HFF-Myc (cell line): ENCODE measurements around the gene ATG9B.

Experiments
- DNase-seq: peaks from one replicate; pipeline ENCODE4 v3.0.0-alpha.2; 2011; ENCODE audit warnings: low read depth; ENCODE audit errors: extremely low read depth
- H3K4me3 ChIP-seq: replicated peaks from 2 replicates; pipeline ENCODE4 v1.5.1; 2011; ENCODE audit warnings: low read depth, mild to moderate bottlenecking, control low read depth, low read length
- CTCF ChIP-seq: IDR thresholded peaks from 2 replicates; pipeline ENCODE4 v1.5.1; 2012; ENCODE audit warnings: mild to moderate bottlenecking, low read depth, low read length, control low read depth; ENCODE audit errors: missing control alignments

Gene ATG9B

GRCh38 chr7:151006590-151007300 is 17.5 kb downstream of the ATG9B start:
- no peak for TF ChIP-seq CTCF
- no peak overlapping the region for H3K4me3 ChIP-seq
- DNase-seq: no peak

GRCh38 chr7:151005566-151005965 is 18.7 kb downstream of the ATG9B start:
- TF ChIP-seq CTCF: no peak
- no peak for DNase-seq
- no peak overlapping the region for H3K4me3 ChIP-seq

GRCh38 chr7:151003572-151003971 is 20.7 kb downstream of the ATG9B start:
- H3K4me3 ChIP-seq: no peak overlapping the region
- TF ChIP-seq CTCF: no peak
- no peak for DNase-seq

- DNase-seq: no peak
- no peak for TF ChIP-seq CTCF
- H3K4me3 ChIP-seq: no peak overlapping the region
Observed at GRCh38 chr7:151001546-151001945, 22.7 kb downstream of the ATG9B start.

- no peak for DNase-seq
- no peak overlapping the region for H3K4me3 ChIP-seq
- no peak for TF ChIP-seq CTCF
Observed at GRCh38 chr7:151000897-151001495, 23.3 kb downstream of the ATG9B start.

GRCh38 chr7:150999497-151000230 is 24.6 kb downstream of the ATG9B start:
- DNase-seq: no peak
- no peak for TF ChIP-seq CTCF
- no peak overlapping the region for H3K4me3 ChIP-seq
